Occipital lobe (tissue), 2 donors: ENCODE data around the gene ADAMTSL2. TPM values are rescaled to one million over a fixed set of nuclear protein-coding genes. Genes with fewer than 3 reads are reported as not detected.

Experiments used
- DNase-seq: peaks from one replicate; lab custom pipeline; 2025; lab: John Stamatoyannopoulos, UW
- total RNA-seq: library from RNA; depleted of rRNA; stranded (reverse); fragments of >200 nt; gene quantifications from one replicate; pipeline ENCODE4 v1.2.3, GENCODE V29; 2014

Gene ADAMTSL2
- total RNA-seq, 1 donor from 2014 or later: 3.3 TPM

GRCh38 chr9:133585481-133586351 lies 51.2 kb downstream of the ADAMTSL2 start:
- no peak for DNase-seq

- no peak for DNase-seq
Measured at GRCh38 chr9:133587051-133587450, 52.5 kb downstream of the ADAMTSL2 start.

GRCh38 chr9:133587466-133587865 lies 53.0 kb downstream of the ADAMTSL2 start:
- no peak for DNase-seq

GRCh38 chr9:133589454-133590227 lies 55.1 kb downstream of the ADAMTSL2 start:
- no peak for DNase-seq

GRCh38 chr9:133590231-133590855 lies 55.8 kb downstream of the ADAMTSL2 start:
- DNase-seq: no peak

DNA sequence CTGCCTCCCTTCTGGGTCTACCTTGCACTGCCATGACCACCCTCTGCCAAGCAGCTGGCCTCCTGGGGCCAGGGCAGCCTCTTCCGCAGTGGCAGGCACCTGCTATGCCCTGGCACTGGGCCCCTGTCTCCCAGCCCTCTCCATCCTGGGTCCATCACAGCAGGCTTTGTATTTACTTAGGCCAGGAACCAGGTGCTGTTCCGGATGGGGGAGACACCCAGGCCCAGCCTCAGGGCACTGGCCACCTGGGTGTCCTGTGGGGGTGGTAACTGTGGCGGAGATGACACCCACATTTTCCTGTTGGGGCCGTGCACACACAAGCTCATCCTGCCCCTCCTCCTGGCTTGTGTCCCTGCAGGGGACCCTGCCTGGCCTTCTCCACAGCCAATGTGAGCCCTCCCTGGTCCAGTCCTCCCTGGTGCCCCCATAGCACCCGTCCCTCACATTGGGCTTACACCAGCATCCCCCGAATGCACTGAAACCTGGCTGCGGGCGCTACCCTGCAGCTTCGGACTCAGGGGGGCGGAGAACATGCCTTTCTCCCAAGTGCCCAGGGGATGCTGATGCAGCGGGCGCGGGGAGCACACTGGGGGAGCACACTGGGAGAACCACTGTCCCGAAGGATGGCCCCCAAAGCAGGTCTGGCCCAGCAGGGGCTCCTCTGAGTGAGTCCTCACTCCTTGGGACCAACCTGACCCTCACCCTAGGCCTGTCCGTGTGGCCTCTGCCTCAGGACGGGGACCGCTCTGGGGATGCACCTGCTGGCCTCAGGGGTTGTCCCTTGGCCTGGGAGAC lies 56.8 kb downstream of the ADAMTSL2 start:
- no peak for DNase-seq

DNA sequence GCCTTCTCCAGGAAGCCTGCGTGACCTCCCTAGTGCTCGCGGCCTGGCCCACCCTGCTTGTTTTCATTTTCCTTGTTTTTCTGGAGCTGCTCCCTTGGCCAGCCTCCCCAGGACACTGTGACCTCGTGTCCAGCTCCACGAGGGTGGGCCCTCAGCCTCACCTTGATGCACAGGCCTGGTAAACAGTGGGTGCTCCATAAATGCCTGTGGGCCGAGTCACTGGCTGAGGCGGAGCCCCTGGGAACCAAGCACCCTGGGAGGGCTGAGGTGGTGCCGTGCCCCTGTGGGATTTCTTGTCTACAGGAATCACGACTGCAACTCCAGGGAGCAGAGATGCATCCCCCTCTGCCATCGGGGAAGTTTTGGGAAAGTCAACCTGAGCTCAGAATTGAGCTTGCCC lies 57.5 kb downstream of the ADAMTSL2 start:
- DNase-seq: no peak

DNA sequence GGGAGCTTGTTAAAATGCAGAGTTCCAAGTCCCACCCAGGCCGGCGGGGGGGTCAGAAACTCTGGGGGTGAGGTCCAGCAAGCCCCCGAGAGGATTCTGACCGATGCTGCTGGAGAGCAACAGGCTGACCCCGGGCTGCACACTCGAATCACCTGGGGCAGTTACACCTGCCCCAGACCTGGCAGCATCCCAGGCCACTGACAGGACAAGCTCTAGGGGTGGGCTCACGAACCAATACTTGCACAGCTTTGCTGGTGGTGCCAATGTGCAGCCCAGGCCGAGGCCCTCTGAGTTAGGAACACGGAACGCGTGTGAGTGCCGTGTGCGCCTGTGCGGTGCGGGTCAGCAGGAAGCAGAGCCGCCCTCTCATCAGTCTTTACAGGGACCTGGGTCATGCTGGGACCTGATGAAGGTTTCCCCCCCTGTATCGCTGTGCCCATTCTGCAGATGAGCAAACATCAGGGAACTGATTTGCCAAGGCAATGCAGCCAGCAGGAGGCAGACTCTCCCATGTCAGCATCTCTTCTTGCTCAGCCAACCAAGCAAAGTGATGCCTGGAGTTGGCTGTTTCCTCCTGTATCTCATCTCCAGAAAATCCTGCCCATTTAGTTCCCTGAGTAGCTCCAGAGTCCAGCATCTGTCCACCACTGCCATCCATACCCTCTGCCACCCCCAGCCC lies 58.4 kb downstream of the ADAMTSL2 start:
- no peak for DNase-seq

DNA sequence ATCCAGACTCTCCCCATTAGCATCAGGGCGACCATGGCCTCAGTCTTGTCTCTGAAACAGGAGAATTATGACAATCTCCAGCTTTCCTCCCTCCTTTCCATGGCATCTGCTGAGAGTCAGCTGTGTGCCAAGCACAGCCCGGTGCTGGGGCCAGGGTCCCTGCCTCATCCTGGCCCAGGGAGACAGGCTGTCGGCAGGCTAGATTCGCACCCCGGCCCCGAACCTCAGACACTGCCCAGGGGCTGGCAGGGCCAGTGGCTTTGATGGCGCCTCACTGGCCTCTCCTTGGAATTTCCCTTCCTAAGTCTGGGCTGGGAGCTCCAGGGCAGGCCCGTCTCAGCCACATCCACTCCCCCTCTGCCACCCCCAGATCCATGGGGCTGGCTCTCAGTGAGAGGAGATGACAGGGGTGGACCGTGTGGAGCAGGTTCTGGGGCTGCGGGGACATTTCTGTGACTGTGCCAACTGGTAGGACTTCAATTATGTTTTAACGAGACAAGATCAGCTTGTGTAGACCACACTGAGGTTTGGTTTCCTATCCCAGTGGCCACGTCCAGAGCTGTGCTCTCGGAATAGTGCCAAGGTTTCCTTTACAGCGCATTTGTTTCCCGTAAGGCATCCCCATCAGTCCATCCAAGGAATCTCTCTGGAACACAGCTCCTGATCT lies 59.2 kb downstream of the ADAMTSL2 start:
- no peak for DNase-seq

GRCh38 chr9:133594310-133594709 lies 59.8 kb downstream of the ADAMTSL2 start:
- DNase-seq: no peak

GRCh38 chr9:133595910-133596309 lies 61.4 kb downstream of the ADAMTSL2 start:
- DNase-seq: no peak

DNA sequence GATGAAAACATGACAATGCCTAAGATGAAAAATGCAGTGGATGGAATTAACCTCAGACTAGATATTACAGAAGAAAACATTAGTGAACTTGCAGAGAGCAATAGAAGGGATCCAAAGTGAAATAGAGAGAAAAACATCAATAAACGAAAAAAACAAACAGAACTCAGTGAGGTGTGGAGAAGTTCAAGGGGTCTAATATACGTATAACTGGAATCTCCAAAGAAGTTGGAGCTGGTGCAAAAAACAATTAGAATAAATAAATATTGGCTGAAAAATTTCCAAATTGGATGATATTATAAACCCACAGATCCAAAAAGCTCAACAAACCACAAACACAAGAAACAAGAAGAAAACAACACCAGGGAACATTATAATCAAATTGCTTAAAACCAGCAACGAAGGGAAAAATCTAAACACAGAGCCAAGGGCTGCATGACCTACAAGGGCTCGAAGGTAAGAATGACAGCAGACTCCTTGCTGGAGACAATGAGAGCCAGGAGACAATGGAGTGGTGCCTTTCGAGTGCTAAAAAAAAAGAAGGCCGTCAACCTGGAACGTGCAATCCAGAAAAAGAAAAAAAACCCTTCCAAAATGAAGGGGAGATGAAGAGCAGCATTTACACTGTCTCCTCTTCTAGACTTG lies 62.9 kb downstream of the ADAMTSL2 start:
- DNase-seq: no peak

DNA sequence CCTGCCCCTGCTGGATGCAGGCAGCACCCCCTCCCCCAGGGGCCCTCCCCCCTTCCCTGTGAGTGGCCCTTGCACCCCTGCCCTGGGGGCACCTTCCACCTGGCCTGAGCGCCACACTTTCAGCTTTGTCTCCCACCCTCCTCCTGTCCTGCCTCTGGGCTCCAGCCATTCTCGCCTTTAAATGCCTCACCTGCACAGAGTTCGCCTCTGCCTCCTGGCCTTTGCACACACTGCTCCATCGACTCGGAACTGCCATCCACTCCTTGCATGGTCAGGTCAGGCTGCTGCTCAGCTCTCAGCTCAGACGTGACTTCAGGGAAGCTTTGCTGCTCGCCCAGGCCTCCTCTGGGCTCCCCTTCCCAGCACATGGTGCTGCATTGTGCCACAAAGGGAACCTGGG lies 64.5 kb downstream of the ADAMTSL2 start:
- DNase-seq: no peak

DNA sequence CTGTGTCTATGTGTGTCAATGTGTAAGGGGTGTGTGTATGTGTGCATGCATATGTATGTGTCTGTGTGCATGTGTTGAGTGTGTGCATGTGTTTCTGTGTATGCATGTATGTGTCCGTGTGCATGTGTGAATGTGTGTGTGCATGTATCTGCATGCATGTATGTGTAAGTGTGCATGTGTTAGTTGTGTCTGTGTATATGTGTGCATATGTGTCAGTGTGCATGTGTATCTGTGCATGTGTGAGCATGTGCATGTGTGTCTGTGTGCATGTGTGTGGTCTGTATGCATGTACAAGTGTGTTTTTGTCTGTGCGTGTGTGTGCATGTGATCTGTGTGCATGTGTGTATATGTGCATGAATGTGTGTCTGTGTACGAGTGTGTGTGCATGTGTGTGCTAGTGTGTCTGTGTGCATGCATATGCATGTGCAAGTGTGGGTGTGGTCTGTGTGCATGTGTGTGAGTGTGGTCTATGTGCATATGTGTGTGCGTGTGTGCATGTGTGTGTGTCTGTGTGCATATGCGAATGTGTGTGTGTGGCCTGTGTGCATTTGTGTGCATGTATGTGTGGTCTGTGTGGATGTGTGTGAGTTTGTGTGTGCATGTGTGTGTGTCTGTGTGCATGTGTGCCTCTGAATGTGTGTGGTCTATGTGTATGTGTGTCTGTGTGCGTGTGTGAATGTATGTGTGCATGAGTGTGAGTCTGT lies 65.1 kb downstream of the ADAMTSL2 start:
- DNase-seq: no peak

GRCh38 chr9:133600739-133601138 lies 66.2 kb downstream of the ADAMTSL2 start:
- DNase-seq: no peak

DNA sequence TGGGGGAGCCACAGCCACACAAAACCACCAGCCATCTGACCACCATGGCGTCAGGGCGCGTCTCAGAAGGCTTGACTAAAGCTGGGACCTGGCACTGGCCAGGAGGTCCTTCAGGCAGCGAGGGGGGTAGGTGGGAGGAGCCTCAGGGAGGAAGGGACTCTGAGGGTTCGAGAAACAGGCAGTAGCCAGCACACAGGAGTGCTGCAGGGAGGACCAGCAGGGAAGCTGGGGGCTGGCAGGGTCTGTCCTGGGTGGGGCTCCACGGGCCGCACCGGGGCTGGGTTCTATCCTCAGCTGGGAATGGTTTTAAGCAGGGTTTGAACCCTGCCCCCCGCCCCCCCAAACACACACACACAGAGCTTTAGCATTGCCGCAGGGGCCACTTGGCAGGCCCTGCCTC lies 67.2 kb downstream of the ADAMTSL2 start:
- DNase-seq: no peak

- DNase-seq: no peak
Measured at GRCh38 chr9:133602277-133602676, 67.8 kb downstream of the ADAMTSL2 start.

DNA sequence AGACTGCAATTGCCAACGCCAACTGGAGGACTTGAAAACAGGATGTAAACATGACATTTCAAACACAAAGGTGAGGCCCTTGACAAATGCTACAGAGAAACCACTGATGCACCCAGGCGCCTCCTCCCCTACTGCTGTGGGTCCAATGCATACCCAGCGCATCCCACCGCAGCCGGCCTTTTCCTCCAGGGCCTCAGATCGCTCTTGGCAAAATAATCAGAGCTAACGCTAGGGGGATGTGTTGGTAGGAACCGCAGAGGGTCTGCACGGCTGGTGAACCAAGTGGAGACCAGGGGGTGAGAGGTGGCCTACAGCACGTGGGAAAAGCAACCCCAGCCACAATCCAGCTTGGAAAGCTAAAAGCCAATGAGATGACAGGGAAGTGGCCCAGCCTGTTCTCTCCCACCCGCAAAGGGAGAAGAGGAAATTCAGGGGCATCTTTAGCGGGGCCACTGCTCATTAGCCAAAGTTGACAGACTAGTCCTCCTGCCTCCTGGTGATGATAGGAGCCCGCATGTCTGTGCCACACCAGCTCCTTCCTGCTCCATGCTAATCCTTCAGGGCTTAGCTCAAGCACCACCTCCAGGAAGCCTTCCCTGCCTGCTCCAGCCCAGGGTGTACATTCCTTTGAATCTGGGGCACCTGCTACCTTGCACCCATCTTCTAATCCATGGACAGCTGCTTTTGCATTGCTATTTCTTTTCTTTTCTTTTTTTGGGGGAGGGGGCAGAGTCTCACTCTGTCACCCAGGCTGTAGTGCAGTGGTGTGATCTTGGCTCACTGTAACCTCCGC lies 68.8 kb downstream of the ADAMTSL2 start:
- DNase-seq: no peak
